CD14-positive monocyte (primary cell): ENCODE measurements around the gene HOXD10. TPM values are rescaled to one million over a fixed set of nuclear protein-coding genes. Genes with fewer than 3 reads are reported as not detected.

Experiments
- DNase-seq, 3 donors: peaks; one replicate each; pipeline ENCODE4 v3.0.0-alpha.2; 2011 to 2022
- H2AFZ ChIP-seq: 2 replicates; pipeline ENCODE4 v1.6.0; 2012; ENCODE audit warnings: mild to moderate bottlenecking, low read depth, low read length, inconsistent platforms; ENCODE audit not compliant: insufficient read depth, poor library complexity, severe bottlenecking
- H3K27ac ChIP-seq, 2 donors: 1 replicate in 1 of 2; 2 replicates in 1 of 2; pipeline ENCODE4 v1.5.1; 2012 to 2013; ENCODE audit warnings: low read length in 2 of 2, control low read depth in 1 of 2, inconsistent platforms in 1 of 2, low read depth in 1 of 2, mild to moderate bottlenecking in 1 of 2
- H3K27me3 ChIP-seq, 2 donors: one replicate each; pipeline versions ENCODE4 v1.6.0 to v1.6.1; 2011 to 2013; ENCODE audit warnings: low read length in 2 of 2; ENCODE audit not compliant: control insufficient read depth in 2 of 2, insufficient read depth in 2 of 2
- H3K36me3 ChIP-seq, 2 donors: replicated peaks in 1 of 2; 1 replicate in 1 of 2; 2 replicates in 1 of 2; pipeline versions ENCODE4 v1.5.1 to v1.6.1; 2012 to 2013; ENCODE audit warnings: low read length in 2 of 2, control low read depth in 1 of 2, inconsistent platforms in 1 of 2, mild to moderate bottlenecking in 1 of 2; ENCODE audit not compliant: insufficient read depth in 2 of 2, control insufficient read depth in 1 of 2
- H3K4me1 ChIP-seq, 2 donors: 1 replicate in 1 of 2; 2 replicates in 1 of 2; pipeline versions ENCODE4 v1.5.1 to v1.6.1; 2012 to 2013; ENCODE audit warnings: low read length in 2 of 2, control low read depth in 1 of 2, inconsistent platforms in 1 of 2, mild to moderate bottlenecking in 1 of 2, moderate library complexity in 1 of 2; ENCODE audit not compliant: insufficient read depth in 2 of 2, control insufficient read depth in 1 of 2
- H3K4me2 ChIP-seq: replicated peaks from 2 replicates; pipeline ENCODE3; 2012; ENCODE audit warnings: low read length, moderate library complexity, mild to moderate bottlenecking; ENCODE audit not compliant: poor library complexity, severe bottlenecking; ENCODE audit errors: extremely low read depth
- H3K4me3 ChIP-seq, 3 experiments: fragments of 200-600 bp in 1 of 3; sonication (generic) in 1 of 3; replicated peaks in 1 of 3; 1 replicate in 2 of 3; 2 replicates in 1 of 3; pipeline ENCODE4 v1.5.1; 2011 to 2013; ENCODE audit warnings: low read length in 3 of 3, mild to moderate bottlenecking in 3 of 3, control low read depth in 2 of 3, low read depth in 2 of 3, inconsistent platforms in 1 of 3, moderate library complexity in 1 of 3
- H3K79me2 ChIP-seq: 2 replicates; pipeline ENCODE4 v1.6.0; 2012; ENCODE audit warnings: mild to moderate bottlenecking, control low read depth, inconsistent platforms, low read length, moderate library complexity; ENCODE audit not compliant: insufficient read depth
- H3K9ac ChIP-seq: 2 replicates; pipeline ENCODE4 v1.6.0; 2017; ENCODE audit warnings: low read length, mild to moderate bottlenecking; ENCODE audit not compliant: insufficient read depth, poor library complexity, severe bottlenecking
- H3K9me3 ChIP-seq, 2 donors: replicated peaks in 1 of 2; 1 replicate in 1 of 2; 2 replicates in 1 of 2; pipeline versions ENCODE4 v1.5.1 to v1.6.1; 2012 to 2013; ENCODE audit warnings: low read length in 2 of 2, control low read depth in 1 of 2; ENCODE audit not compliant: control insufficient read depth in 1 of 2, insufficient read depth in 1 of 2
- H4K20me1 ChIP-seq: 2 replicates; pipeline ENCODE4 v1.6.0; 2012; ENCODE audit warnings: mild to moderate bottlenecking, low read length, control low read depth, moderate library complexity; ENCODE audit not compliant: insufficient read depth
- H3K27ac Mint-ChIP-seq, 7 donors: one replicate each; pipeline ENCODE4 v1.8.0; 2020; ENCODE audit warnings: mild to moderate bottlenecking in 7 of 7, mixed read lengths in 7 of 7, moderate library complexity in 6 of 7, inconsistent platforms in 2 of 7
- H3K27me3 Mint-ChIP-seq, 3 donors: one replicate each; pipeline ENCODE4 v1.8.0; 2021 to 2022; ENCODE audit warnings: low read depth in 3 of 3, mild to moderate bottlenecking in 3 of 3, mixed read lengths in 3 of 3, moderate library complexity in 3 of 3, inconsistent platforms in 1 of 3
- H3K36me3 Mint-ChIP-seq, 2 donors: one replicate each; pipeline ENCODE4 v1.8.0; 2020; ENCODE audit warnings: mixed read lengths in 2 of 2, inconsistent platforms in 1 of 2, mild to moderate bottlenecking in 1 of 2
- H3K4me1 Mint-ChIP-seq: one replicate; pipeline ENCODE4 v1.8.0; 2020; ENCODE audit warnings: mild to moderate bottlenecking, mixed read lengths
- H3K4me3 Mint-ChIP-seq, 2 donors: one replicate each; pipeline ENCODE4 v1.8.0; 2020; ENCODE audit warnings: mild to moderate bottlenecking in 2 of 2, mixed read lengths in 2 of 2, moderate library complexity in 1 of 2
- H3K9me3 Mint-ChIP-seq, 7 donors: one replicate each; pipeline ENCODE4 v1.8.0; 2020 to 2022; ENCODE audit warnings: mixed read lengths in 7 of 7, mild to moderate bottlenecking in 6 of 7, moderate library complexity in 6 of 7, inconsistent platforms in 2 of 7
- CTCF ChIP-seq: fragments of 200-600 bp; IDR thresholded peaks from one replicate; pipeline ENCODE4 v1.8.0; 2022; ENCODE audit warnings: antibody characterized with exemption, mild to moderate bottlenecking
- WGBS: methylation state at CpG from one replicate; pipeline ENCODE4 v1.1.5; 2013; ENCODE audit warnings: missing lambda C conversion rate; ENCODE audit not compliant: insufficient coverage; 5-methylcytosine and 5-hydroxymethylcytosine counted together
- intact Hi-C, 2 donors: fragments of 100-400 bp; cut with micrococcal nuclease; formaldehyde crosslinking; loops; one replicate each; pipeline versions ENCODE4 v1.15.0 to v1.15.1; 2023
- polyA plus RNA-seq, 3 donors: library from polyadenylated mRNA; depleted of rRNA in 1 of 3; unstranded in 2 of 3; stranded (reverse) in 1 of 3; fragments of 300-500 nt in 2 of 3; fragments of >200 nt in 1 of 3; fragmentation: Illumina TruSeq in 2 of 3; gene quantifications; 1 replicate in 2 of 3; 2 replicates in 1 of 3; pipeline ENCODE4 v1.2.3, GENCODE V29; 2012 to 2021

Gene HOXD10
- polyA plus RNA-seq, 3 donors, result not detected

- Histone ChIP-seq H3K27ac (no peak overlapping the region), H3K36me3 (no peaks in the 10 kb centered on the region), H4K20me1 (no peaks in the 10 kb centered on the region), H3K4me3 (no peak overlapping the region), H3K9me3 (peaks cover 0 to 59% of the 10 kb centered on the region in 2 donors), H3K4me1 (no peaks in the 10 kb centered on the region), H2AFZ (no peak overlapping the region), H3K4me2 (no peak overlapping the region), H3K79me2 (no peaks in the 10 kb centered on the region), H3K27me3 (peaks cover 88 to 96% of the 10 kb centered on the region in 2 donors), H3K9ac (no peak overlapping the region)
- Mint-ChIP-seq H3K36me3 (peaks cover 2 to 3% of the 10 kb centered on the region in 2 donors), H3K27me3 (peaks cover 94 to 100% (median 95%) of the 10 kb centered on the region in 3 donors), H3K9me3 (peaks cover 0 to 28% (median 9%) of the 10 kb centered on the region in 7 donors), H3K4me1 (peaks cover 2% of the 10 kb centered on the region), H3K4me3 (peak overlapping the region in 1 of 2 donors; percentile 74), H3K27ac (no peak overlapping the region)
- DNase-seq, result no peak
- 15% methylated on average over 14 of the region's 32 CpGs for WGBS
- no peak for TF ChIP-seq CTCF
- intact Hi-C loops, result no loop called here
These were observed 30.7 kb downstream of the HOXD10 start for GRCh38 chr2:176147210-176147799.

GRCh38 chr2:176147800-176148496 lies 31.4 kb downstream of the HOXD10 start:
- Mint-ChIP-seq H3K27ac (peak overlapping the region in 1 of 7 donors; percentile 68), H3K27me3 (peaks cover 93 to 100% (median 98%) of the 10 kb centered on the region in 3 donors), H3K36me3 (peaks cover 2 to 3% of the 10 kb centered on the region in 2 donors), H3K9me3 (peaks cover 0 to 30% (median 14%) of the 10 kb centered on the region in 7 donors), H3K4me1 (peaks cover 2% of the 10 kb centered on the region), H3K4me3 (peak overlapping the region in 1 of 2 donors; percentile 81)
- no peaks in the 10 kb centered on the region for H4K20me1 ChIP-seq
- H3K4me3 ChIP-seq, result no peak overlapping the region
- 9% methylated on average over 26 of the region's 31 CpGs for WGBS
- H3K27ac ChIP-seq, result no peak overlapping the region
- peaks cover 88 to 96% of the 10 kb centered on the region in 2 donors for H3K27me3 ChIP-seq
- H3K4me1 ChIP-seq, result no peaks in the 10 kb centered on the region
- intact Hi-C loops, result no loop called here
- no peak overlapping the region for H3K4me2 ChIP-seq
- no peak for TF ChIP-seq CTCF
- H3K9ac ChIP-seq, result no peak overlapping the region
- H3K36me3 ChIP-seq, result no peaks in the 10 kb centered on the region
- peaks cover 0 to 64% of the 10 kb centered on the region in 2 donors for H3K9me3 ChIP-seq
- no peaks in the 10 kb centered on the region for H3K79me2 ChIP-seq
- H2AFZ ChIP-seq, result no peak overlapping the region
- DNase-seq, result no peak
